HuH-7 (cell line): ENCODE measurements around the gene TKFC.

Source experiments
- DNase-seq: peaks from one replicate; pipeline ENCODE4 v3.0.0; 2011; ENCODE audit warnings: low spot score

TKFC gene

GRCh38 chr11:61325649-61326414 lies 7.2 kb upstream of the TKFC start:
- no peak for DNase-seq

DNA sequence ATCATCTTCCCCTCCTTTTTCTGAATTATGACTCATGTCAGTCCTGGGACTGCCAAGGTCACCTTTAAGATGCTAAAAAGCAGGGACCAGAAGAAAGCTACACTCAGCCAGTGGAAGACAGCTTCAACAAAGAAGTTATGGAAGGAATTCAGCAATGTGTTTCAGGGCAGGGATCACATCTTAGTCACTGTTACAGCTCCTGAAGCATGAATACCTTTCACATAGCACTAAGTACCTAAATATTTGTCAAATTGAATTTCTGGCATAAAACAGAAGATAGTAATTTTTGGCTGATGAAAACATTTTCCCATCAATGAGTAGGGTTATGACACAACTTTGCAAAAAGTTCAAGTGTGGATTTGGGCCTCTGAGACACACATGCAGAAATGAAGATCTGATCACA lies 5.4 kb upstream of the TKFC start:
- no peak for DNase-seq

GRCh38 chr11:61328351-61328750 lies 4.7 kb upstream of the TKFC start:
- no peak for DNase-seq

DNA sequence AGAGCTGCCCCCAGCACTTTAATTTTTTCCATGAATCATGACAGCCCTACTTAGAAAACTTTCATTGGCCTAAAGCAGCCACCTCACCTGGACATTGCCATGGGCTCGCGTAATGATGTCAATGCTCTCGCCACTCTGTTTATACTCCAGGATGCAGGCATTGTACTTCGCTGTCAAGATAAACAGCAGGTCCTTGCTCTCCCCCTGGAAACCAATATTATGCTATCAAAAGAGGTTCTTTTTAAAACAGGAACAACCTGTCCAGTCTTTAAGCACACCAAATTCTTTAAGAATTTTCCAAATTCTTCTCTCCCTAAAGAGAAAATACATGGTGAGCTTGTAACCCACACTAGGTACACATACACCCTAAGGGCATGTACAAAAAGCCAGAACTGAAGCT lies 3.2 kb upstream of the TKFC start:
- DNase-seq = no peak

GRCh38 chr11:61331651-61332050 lies 1.4 kb upstream of the TKFC start:
- DNase-seq = no peak

DNA sequence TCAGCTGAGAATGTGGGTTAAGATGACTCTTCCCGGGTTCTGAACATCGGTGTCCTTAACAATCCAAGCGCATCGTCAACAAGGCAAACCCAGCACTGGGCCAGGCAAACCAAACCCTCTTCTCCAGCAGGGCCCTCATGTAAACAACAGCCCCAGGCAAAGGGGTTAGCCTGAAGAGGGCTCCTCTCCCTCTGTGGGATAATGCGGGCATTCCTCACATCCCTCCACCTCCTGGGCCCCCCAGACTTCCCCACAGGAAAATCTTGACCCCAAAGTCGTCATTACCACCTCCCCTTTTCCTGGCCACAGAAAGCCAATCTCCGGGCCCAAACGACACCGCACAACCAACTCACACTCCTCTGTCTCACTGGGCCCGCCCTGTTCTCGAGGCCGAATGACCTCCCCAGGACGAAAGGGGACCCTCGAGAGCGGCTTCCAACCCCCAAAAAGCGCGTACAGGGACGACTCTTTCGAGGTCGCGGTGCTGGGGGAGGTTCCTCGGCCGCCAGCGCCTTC lies 689 bp upstream of the TKFC start:
- peak; percentile 73 for DNase-seq

GRCh38 chr11:61333550-61334433 lies 764 bp downstream of the TKFC start:
- no peak for DNase-seq

DNA sequence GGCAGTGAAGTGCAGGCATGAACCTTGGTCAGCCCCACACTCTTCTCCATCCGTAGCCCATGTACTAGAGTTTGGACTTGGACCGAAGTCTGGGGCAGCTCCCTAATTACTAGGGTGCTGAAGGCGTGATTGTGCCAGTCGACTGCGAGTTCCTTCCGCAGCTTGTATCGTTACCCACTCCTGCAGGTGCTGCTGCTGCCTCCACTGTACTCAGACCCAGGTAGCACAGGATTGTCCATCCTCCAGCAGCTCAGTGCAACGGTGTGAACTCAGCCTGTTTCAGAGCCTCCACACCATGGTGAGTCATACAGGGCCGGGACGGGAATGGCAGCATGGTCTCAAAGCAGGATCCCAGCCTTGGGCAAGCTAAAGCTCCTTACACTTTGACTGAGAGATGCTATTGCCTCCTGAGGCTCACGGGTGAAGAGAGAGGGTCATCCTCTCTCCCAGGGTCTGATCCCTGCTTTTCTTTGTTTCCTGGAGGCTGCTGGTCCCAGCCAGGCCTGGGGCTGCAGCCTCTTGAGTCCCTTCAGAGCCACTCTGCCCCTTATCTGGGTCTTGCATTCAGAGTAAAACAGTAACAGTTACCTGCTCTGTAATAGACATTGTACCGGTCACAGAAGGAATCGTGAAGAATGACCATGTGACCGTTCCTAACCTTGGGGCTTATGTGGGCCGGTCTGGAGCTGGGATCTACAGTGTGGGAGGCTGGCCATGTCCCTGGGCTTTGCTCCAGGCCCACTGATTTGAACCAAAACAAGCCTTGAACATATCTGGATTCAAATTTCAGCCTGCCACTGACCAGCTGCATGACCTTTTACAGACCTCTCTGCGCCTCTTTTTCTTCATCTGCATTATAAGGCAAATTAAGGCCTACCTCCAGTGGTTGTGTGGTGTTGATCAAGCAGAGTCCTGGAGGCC lies 1.7 kb downstream of the TKFC start:
- no peak for DNase-seq

- DNase-seq = no peak
Measured at GRCh38 chr11:61335355-61335710, 2.3 kb downstream of the TKFC start.

DNA sequence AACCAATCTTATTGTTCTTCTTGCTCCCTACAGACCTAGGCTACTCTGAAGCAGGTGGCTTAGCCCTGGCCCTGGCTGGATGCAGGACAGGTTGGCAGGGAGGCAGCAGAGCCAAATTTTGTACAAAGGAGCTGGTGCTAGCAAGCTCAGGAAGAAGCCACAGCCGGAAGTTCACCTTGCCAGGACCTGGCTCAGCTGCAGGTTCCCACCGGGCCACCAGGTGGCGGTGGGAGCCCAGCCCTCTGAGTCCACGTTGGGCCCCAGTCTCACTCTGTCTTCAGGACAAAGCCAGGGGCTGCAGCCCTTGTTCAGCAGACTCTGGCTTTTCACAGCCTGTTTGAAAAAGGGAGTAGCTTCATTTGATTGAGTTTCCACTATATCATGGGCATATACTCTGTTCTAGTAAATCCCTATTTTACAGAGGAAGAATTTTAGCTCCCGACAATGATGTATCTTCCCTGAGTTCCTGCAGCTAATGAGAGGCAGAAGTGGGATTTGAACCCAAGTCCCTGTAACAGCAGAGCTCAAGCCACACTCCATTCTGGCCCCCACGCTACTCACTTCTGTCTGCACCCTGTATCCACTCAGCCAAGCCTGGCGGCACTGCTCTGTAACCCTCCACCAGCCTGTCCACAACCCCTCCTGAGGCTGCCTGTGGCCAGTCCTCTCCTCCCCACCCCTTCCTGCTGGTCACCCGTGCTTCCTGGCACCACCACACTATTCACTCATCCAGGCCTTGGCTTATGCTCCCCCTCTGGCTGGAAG lies 3.3 kb downstream of the TKFC start:
- DNase-seq = peak; percentile 99

DNA sequence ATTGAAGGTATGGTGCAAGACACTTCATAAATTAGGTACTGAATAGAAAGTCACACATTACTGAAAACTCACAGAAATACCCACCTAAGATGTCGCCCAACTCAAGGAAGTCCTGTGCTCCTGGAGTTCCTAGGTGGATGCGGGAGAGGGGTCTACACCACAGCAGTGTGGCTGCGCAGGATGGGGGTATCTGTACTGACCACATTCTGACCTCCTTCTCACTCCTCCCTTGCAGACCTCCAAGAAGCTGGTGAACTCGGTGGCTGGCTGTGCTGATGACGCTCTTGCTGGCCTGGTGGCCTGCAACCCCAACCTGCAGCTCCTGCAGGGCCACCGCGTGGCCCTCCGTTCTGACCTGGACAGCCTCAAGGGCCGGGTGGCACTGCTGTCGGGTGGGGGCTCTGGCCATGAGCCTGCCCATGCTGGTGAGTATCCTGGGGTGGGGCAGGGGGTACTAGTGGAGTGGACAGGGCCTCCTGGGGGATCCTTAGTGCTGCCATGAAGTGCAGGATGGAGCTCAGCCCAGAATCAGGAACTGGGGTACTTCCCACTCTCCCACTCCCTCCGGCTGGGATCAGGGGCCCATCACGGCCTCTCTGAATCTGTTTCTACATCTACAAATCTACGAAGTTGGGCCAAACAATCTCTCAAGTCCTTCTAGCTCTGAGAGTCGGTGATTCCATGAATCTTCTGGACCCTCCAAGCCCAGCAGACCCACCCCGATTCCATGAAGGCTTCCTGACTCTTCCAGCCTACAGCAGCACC lies 4.9 kb downstream of the TKFC start:
- DNase-seq = no peak

DNA sequence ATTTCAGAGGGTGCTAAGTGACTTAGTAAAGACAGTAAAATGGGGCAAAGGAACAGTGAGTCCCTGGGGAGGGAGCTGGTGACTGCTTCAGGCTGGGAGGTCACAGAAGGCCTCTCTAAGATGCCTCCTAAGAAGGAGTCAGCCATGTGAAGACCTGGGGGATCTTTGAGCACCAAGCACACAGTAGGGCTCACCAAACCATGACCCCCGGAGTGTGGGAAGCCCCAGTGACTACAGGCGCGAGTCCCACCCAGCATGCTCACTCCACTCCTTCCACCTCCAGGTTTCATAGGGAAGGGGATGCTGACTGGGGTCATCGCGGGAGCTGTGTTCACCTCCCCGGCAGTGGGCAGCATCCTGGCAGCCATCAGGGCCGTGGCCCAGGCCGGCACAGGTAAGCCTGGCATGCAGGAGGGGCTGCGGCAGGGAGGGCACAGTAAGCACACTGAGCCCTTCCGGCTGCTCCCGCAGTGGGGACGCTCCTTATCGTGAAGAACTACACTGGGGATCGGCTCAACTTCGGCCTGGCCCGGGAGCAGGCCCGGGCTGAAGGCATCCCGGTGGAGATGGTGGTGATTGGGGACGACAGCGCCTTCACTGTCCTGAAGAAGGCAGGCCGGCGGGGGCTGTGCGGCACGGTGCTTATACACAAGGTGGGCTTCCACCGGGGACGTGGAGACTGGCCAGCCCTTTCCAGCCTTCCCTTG lies 5.9 kb downstream of the TKFC start:
- DNase-seq = no peak

DNA sequence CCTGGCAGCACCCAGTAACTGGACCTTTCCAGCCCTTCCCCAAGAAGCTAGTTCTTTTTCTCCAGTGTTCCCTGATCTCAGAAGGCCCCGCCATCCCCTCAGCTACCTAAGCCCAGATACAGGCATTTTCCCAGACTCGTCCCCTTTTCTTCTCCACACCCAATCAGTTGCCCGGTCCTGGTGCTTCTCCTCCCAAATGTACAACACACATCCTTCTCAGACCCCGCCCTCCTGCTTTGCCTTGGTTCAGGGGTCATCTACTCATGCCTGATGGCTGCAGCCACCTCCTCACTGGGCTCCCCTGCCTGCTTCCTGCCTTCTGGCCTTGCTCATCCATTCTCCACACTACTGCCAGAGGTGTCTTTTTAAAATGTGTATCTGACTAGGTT lies 6.5 kb downstream of the TKFC start:
- no peak for DNase-seq

DNA sequence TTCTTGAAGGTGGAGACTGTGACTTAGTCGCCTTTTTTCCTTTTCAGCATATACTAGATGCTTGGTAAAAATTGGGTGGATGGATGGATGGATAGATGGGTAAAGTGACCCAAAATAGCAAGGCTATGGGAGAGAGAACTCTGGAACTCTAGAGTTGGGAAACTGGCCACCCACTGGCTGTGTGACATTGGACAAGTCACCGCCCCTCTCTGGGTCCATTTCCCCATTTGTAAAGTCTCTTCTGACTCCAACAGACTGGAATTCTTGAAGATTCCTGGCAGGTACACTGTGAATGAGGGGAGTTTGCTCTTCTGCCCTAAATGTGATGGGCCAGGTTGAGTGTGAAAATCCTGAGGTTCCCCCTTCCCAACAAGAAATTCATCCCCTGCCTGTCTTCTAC lies 8.0 kb downstream of the TKFC start:
- DNase-seq = no peak

GRCh38 chr11:61341706-61342105 lies 8.7 kb downstream of the TKFC start:
- DNase-seq = no peak

GRCh38 chr11:61342207-61342803 lies 9.3 kb downstream of the TKFC start:
- no peak for DNase-seq

GRCh38 chr11:61343792-61344745 lies 11.0 kb downstream of the TKFC start:
- DNase-seq = no peak

DNA sequence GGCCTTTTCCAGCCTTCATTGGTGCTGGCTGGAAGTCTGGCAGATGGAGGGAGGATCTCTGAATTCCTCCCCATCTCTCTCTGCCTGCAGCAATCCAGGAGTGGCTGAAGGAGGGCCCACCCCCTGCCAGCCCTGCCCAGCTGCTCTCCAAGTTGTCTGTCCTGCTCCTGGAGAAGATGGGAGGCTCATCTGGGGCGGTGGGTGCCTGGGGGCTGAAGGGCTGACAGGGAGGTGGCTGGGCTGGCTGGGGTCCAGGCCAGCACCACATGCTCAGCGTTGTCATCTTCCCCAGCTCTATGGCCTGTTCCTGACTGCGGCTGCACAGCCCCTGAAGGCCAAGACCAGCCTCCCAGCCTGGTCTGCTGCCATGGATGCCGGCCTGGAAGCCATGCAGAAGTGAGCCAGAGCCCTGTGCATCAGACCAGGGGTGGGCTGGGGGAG lies 12.2 kb downstream of the TKFC start:
- DNase-seq = no peak
